ENCODE results near the gene RNPEPL1. TPM values are rescaled to one million over a fixed set of nuclear protein-coding genes. Genes with fewer than 3 reads are reported as not detected.

The RNPEPL1 gene
- total and polyA plus RNA-seq, 2 experiments from 2014 or later, result 46.3 to 57.2 TPM

GRCh38 chr2:240581811-240582210 is 13.5 kb downstream of the RNPEPL1 start:
- TF ChIP-seq CTCF (IDR thresholded peaks at IDR 0.05; ENCODE audit: poor library complexity) (no peak), EZH2 (IDR thresholded peaks at IDR 0.05; ENCODE audit: borderline replicate concordance) (no peak), EZH2phosphoT487 (IDR thresholded peaks at IDR 0.05; ENCODE audit: low read depth, severe bottlenecking, unreplicated experiment) (no peak)
- Histone ChIP-seq H4K20me1 (ENCODE audit: insufficient read depth, poor library complexity, severe bottlenecking) (no peaks in the 10 kb centered on the region), H3K4me3 (no peak overlapping the region), H3K27me3 (no peaks in the 10 kb centered on the region), H3K4me1 (ENCODE audit: insufficient read depth) (peaks cover 33% of the 10 kb centered on the region), H3K79me2 (peaks cover 62% of the 10 kb centered on the region), H3K36me3 (replicated peaks; ENCODE audit: insufficient read depth, low read depth) (no peaks in the 10 kb centered on the region), H3K9me3 (ENCODE audit: low read depth) (no peaks in the 10 kb centered on the region), H2AFZ (no peak overlapping the region), H3K9me2 (replicated peaks; ENCODE audit: insufficient read depth) (no peaks in the 10 kb centered on the region), H3K4me2 (no peak overlapping the region), H3K27ac (no peak overlapping the region)
- 89% methylated on average over 5 of the region's 5 CpGs for WGBS (ENCODE audit: low lambda C conversion rate, missing lambda C conversion rate)
- DNase-seq (ENCODE audit: low spot score), result no peak

DNA sequence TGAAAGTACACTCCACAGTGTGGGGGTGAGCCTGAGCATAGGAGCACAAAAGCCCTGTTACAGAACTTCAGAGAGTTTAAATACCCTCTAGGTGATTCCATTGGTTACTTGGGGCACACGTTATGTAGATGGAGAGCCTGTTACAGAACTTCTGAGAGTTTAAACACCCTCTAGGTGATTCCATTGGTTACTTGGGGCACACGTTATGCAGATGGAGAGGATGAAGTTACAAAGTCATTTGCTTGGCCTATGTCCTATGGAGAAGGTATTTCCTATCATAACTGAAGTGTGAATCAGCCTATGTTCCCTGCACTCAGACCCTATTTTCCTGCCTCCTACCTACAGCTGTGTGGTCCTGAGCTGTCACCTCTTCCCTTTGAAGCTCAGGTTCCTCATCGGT is 14.5 kb downstream of the RNPEPL1 start:
- peaks cover 37% of the 10 kb centered on the region for H3K4me1 ChIP-seq (ENCODE audit: insufficient read depth)
- WGBS (ENCODE audit: low lambda C conversion rate, missing lambda C conversion rate), result 91% methylated on average over 3 of the region's 3 CpGs
- no peak overlapping the region for H3K4me3 ChIP-seq
- no peak for TF ChIP-seq EZH2phosphoT487 (IDR thresholded peaks at IDR 0.05; ENCODE audit: low read depth, severe bottlenecking, unreplicated experiment)
- no peak for TF ChIP-seq CTCF (IDR thresholded peaks at IDR 0.05; ENCODE audit: poor library complexity)
- no peak for TF ChIP-seq EZH2 (IDR thresholded peaks at IDR 0.05; ENCODE audit: borderline replicate concordance)
- H3K27me3 ChIP-seq, result no peaks in the 10 kb centered on the region
- no peak overlapping the region for H2AFZ ChIP-seq
- no peaks in the 10 kb centered on the region for H4K20me1 ChIP-seq (ENCODE audit: insufficient read depth, poor library complexity, severe bottlenecking)
- peaks cover 66% of the 10 kb centered on the region for H3K79me2 ChIP-seq
- no peak overlapping the region for H3K4me2 ChIP-seq
- no peak overlapping the region for H3K27ac ChIP-seq
- no peak for DNase-seq (ENCODE audit: low spot score)
- no peaks in the 10 kb centered on the region for H3K9me2 ChIP-seq (replicated peaks; ENCODE audit: insufficient read depth)
- H3K36me3 ChIP-seq (replicated peaks; ENCODE audit: insufficient read depth, low read depth), result no peaks in the 10 kb centered on the region
- H3K9me3 ChIP-seq (ENCODE audit: low read depth), result no peaks in the 10 kb centered on the region

- Histone ChIP-seq H3K9me2 (replicated peaks; ENCODE audit: insufficient read depth) (no peaks in the 10 kb centered on the region), H3K4me3 (no peak overlapping the region), H3K27ac (no peak overlapping the region), H3K79me2 (peaks cover 74% of the 10 kb centered on the region), H3K36me3 (replicated peaks; ENCODE audit: insufficient read depth, low read depth) (no peaks in the 10 kb centered on the region), H3K9me3 (ENCODE audit: low read depth) (no peaks in the 10 kb centered on the region), H2AFZ (no peak overlapping the region), H3K4me2 (no peak overlapping the region), H3K27me3 (no peaks in the 10 kb centered on the region), H3K4me1 (ENCODE audit: insufficient read depth) (peaks cover 42% of the 10 kb centered on the region), H4K20me1 (ENCODE audit: insufficient read depth, poor library complexity, severe bottlenecking) (peaks cover 5% of the 10 kb centered on the region)
- no peak for DNase-seq (ENCODE audit: low spot score)
- 91% methylated on average over 4 of the region's 4 CpGs for WGBS (ENCODE audit: low lambda C conversion rate, missing lambda C conversion rate)
- no peak for TF ChIP-seq CTCF (IDR thresholded peaks at IDR 0.05; ENCODE audit: poor library complexity)
- no peak for TF ChIP-seq EZH2phosphoT487 (IDR thresholded peaks at IDR 0.05; ENCODE audit: low read depth, severe bottlenecking, unreplicated experiment)
- TF ChIP-seq EZH2 (IDR thresholded peaks at IDR 0.05; ENCODE audit: borderline replicate concordance), result no peak
Observed at GRCh38 chr2:240583774-240584173, 15.5 kb downstream of the RNPEPL1 start.

All from hepatocyte (in vitro differentiated cells).